Measurements from ENCODE around the gene ZMYM2.
"Not testable (repeated sequence)": the region's sequence is repeated elsewhere in the genome, so short reads cannot be mapped to it uniquely, and the experiment has no call there.

ZMYM2 gene

DNA sequence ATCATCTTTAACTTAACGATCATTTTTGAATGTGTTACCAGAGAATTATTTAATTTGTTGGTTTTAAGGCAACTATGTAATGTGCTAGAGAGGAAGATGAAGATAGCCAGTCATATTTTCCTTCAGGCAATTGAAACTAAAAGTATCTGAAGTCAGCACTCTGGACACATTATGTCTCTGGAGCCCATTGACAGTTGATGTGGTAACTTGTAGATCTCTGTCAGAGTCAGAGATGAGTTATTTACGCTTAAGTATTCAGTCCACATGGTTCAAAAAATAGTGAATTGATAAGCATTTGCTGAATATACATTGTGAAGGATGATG, 2.1 kb downstream of the ZMYM2 start:
- H3K9me3 ChIP-seq (ENCODE audit: severe bottlenecking), result no peaks in the 10 kb centered on the region
- no peaks in the 10 kb centered on the region for H3K27me3 ChIP-seq (ENCODE audit: insufficient read depth, low read depth, severe bottlenecking)
- H3K4me3 ChIP-seq (ENCODE audit: low read depth, low read length), result peak overlapping the region; percentile 81
- H3K36me3 ChIP-seq, result peaks cover 57% of the 10 kb centered on the region
- DNase-seq, result no peak
- TF ChIP-seq, protein P1, sequence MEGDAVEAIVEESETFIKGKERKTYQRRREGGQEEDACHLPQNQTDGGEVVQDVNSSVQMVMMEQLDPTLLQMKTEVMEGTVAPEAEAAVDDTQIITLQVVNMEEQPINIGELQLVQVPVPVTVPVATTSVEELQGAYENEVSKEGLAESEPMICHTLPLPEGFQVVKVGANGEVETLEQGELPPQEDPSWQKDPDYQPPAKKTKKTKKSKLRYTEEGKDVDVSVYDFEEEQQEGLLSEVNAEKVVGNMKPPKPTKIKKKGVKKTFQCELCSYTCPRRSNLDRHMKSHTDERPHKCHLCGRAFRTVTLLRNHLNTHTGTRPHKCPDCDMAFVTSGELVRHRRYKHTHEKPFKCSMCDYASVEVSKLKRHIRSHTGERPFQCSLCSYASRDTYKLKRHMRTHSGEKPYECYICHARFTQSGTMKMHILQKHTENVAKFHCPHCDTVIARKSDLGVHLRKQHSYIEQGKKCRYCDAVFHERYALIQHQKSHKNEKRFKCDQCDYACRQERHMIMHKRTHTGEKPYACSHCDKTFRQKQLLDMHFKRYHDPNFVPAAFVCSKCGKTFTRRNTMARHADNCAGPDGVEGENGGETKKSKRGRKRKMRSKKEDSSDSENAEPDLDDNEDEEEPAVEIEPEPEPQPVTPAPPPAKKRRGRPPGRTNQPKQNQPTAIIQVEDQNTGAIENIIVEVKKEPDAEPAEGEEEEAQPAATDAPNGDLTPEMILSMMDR (IDR thresholded peaks at IDR 0.05; ENCODE audit: low read depth, low read length), result no peak
- no peak overlapping the region for H3K27ac ChIP-seq

DNA sequence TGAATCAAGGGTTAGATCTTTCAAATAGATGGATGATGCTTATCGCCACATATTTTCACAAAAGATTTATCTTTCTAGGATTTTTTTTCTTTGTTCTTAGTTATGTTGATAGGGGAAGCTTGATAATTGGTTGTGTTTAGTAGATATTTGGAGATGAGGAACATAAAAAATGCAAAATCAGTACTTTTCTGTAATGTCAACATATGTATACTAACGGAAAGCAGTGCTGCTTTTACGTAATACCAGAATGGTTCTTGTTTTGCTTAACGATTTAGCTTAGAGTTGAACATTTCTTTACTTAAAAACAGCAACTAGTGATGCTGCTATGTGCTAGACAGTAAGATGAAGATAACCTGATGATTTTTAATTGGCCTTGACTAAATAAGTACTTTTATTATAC, 3.0 kb downstream of the ZMYM2 start:
- Histone ChIP-seq H3K36me3 (peaks cover 65% of the 10 kb centered on the region), H3K9me3 (ENCODE audit: severe bottlenecking) (no peaks in the 10 kb centered on the region), H3K27ac (no peak overlapping the region), H3K4me3 (ENCODE audit: low read depth, low read length) (no peak overlapping the region), H3K27me3 (ENCODE audit: insufficient read depth, low read depth, severe bottlenecking) (no peaks in the 10 kb centered on the region)
- no peak for DNase-seq
- TF ChIP-seq, protein P1 (IDR thresholded peaks at IDR 0.05; ENCODE audit: low read depth, low read length), result no peak

DNA sequence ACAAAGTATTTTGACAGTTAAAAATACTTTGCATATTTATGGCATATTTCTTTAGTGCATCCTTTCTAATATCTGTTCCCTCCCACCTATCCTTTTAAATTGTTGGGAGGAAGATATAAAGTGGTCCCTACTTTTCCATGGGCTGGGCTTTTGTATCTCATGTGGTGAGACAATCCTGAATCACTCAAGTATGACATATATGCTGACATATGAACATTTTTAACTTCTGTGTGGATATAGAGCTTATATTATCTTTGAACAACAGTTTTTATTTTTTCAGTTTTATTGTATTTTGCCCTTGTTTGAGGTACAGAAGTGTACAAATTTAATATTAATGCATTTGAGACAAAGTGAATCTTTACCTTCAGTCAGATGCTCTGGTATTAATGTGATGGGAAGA, 3.4 kb downstream of the ZMYM2 start:
- no peak for DNase-seq
- H3K27ac ChIP-seq, result no peak overlapping the region
- H3K36me3 ChIP-seq, result peaks cover 69% of the 10 kb centered on the region
- TF ChIP-seq, protein P1 (IDR thresholded peaks at IDR 0.05; ENCODE audit: low read depth, low read length), result no peak
- H3K9me3 ChIP-seq (ENCODE audit: severe bottlenecking), result no peaks in the 10 kb centered on the region
- no peaks in the 10 kb centered on the region for H3K27me3 ChIP-seq (ENCODE audit: insufficient read depth, low read depth, severe bottlenecking)
- no peak overlapping the region for H3K4me3 ChIP-seq (ENCODE audit: low read depth, low read length)

DNA sequence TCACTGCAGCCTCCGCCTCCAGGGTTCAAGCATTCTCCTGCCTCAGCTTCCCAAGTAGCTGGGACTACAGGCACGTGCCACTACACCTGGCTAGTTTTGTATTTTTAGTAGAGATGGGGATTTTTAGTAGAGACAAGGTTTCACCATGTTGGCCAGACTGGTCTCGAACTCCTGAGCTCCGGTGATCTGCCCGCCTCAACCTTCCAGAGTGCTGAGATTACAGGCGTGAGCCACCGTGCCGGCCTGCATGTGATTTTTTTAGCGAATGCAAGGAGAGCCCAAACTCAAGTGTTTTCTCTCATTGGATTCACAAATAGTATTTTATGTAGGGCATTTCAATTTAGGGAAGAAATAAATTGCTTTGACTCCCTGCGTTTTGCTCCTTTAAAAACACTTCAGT, 4.4 kb downstream of the ZMYM2 start:
- no peaks in the 10 kb centered on the region for H3K9me3 ChIP-seq (ENCODE audit: severe bottlenecking)
- H3K27me3 ChIP-seq (ENCODE audit: insufficient read depth, low read depth, severe bottlenecking), result no peaks in the 10 kb centered on the region
- H3K27ac ChIP-seq, result no peak overlapping the region
- H3K4me3 ChIP-seq (ENCODE audit: low read depth, low read length), result no peak overlapping the region
- H3K36me3 ChIP-seq, result peaks cover 79% of the 10 kb centered on the region
- TF ChIP-seq, protein P1 (IDR thresholded peaks at IDR 0.05; ENCODE audit: low read depth, low read length), result no peak
- no peak for DNase-seq

DNA sequence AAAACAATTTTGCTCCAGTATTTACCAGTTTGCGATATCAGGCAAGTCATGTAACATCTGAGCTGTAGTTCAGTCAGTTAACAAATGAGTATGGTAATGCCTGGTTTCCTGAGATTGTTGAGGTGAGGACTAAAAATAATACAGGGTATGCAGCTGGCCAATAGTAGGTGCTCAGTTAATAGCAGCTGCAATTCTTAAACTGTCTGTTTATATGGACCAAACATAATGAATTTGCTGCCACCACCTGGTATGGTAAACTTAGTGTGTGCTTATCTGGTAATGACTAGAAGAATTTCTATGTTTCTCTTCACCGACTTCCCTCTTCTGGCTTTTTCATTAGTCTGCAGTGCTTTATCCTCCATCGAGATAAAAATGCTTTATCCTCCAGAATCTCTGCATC, 9.1 kb downstream of the ZMYM2 start:
- H3K36me3 ChIP-seq, result peaks cover 83% of the 10 kb centered on the region
- no peak overlapping the region for H3K4me3 ChIP-seq (ENCODE audit: low read depth, low read length)
- DNase-seq, result no peak
- H3K27ac ChIP-seq, result no peak overlapping the region
- H3K27me3 ChIP-seq (ENCODE audit: insufficient read depth, low read depth, severe bottlenecking), result no peaks in the 10 kb centered on the region
- TF ChIP-seq, protein P1 (IDR thresholded peaks at IDR 0.05; ENCODE audit: low read depth, low read length), result no peak
- no peaks in the 10 kb centered on the region for H3K9me3 ChIP-seq (ENCODE audit: severe bottlenecking)

DNA sequence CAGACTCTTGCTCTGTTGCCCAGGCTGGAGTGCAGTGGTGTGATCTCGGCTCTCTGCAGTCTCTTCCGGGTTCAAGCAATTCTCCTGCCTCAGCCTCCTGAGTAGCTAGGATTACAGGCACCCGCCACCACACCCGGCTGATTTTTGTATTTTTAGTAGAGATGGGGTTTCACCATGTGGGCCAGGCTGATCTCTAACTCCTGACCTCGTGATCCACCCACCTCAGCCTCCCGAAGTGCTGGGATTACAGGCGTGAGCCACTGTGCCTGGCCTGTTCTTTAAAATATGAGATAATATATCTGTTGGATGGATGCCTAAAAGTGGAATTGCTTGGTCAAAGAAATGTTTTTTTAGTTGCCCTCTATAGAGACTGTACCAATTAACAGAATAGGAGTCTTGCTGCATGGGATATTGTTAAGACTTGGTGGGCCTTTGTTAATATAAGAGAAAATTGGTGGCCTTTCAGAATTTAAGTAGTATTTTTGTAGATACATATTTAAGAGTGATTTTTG, 16.0 kb downstream of the ZMYM2 start:
- not testable (repeated sequence) for H3K27me3 ChIP-seq (ENCODE audit: insufficient read depth, low read depth, severe bottlenecking); DNase-seq; H3K9me3 ChIP-seq (ENCODE audit: severe bottlenecking); H3K4me3 ChIP-seq (ENCODE audit: low read depth, low read length); H3K27ac ChIP-seq
- peaks cover 75% of the 10 kb centered on the region for H3K36me3 ChIP-seq
